IMR-90 (cell line): Measurements from ENCODE around the gene MYDGF. TPM values are rescaled to one million over a fixed set of nuclear protein-coding genes. Genes with fewer than 3 reads are reported as not detected.

Experiments used
- ATAC-seq: fragments of 200-7000 bp; cut with Tn5 transposase; 2 replicates; pipeline ENCODE4 v1.9.1; 2020; ENCODE audit warnings: low read depth, mild to moderate bottlenecking, moderate library complexity
- BruUV-seq: library from RNA; stranded (reverse); fragments of 400-500 nt; replicated peaks from 2 replicates; lab custom pipeline; 2021; lab: Mats Ljungman, UMichigan
- CTCF ChIA-PET: fragments of 300-600 bp; formaldehyde crosslinking; extraction: SDS; loops from one replicate; lab custom pipeline; 2021; ENCODE audit warnings: antibody characterized with exemption; lab: Yijun Ruan, JAX
- POLR2A ChIA-PET: fragments of 300-600 bp; sonication (Branson Sonifier 250); formaldehyde crosslinking; loops from one replicate; lab custom pipeline; 2022; ENCODE audit warnings: antibody characterized with exemption; ENCODE audit not compliant: unreplicated experiment; lab: Charles Lee
- DNase-seq: peaks from one replicate; pipeline ENCODE4 v3.0.0; 2013
- H2AFZ ChIP-seq: replicated peaks from 2 replicates; pipeline ENCODE3; 2013; ENCODE audit warnings: low read length, mild to moderate bottlenecking; ENCODE audit not compliant: poor library complexity
- H2AK5ac ChIP-seq: 2 replicates; pipeline ENCODE4 v1.6.1; 2013; ENCODE audit warnings: low read depth, low read length, inconsistent platforms
- H2AK9ac ChIP-seq: replicated peaks from 2 replicates; pipeline ENCODE3; 2013; ENCODE audit warnings: mild to moderate bottlenecking, low read depth, low read length, moderate library complexity; ENCODE audit not compliant: poor library complexity
- H2BK120ac ChIP-seq: 2 replicates; pipeline ENCODE4 v1.6.1; 2013; ENCODE audit warnings: low read depth, low read length, inconsistent platforms
- H2BK15ac ChIP-seq: 3 replicates; pipeline ENCODE4 v1.6.1; 2013; ENCODE audit warnings: low read depth, low read length, inconsistent platforms
- H2BK20ac ChIP-seq: 2 replicates; pipeline ENCODE4 v1.6.1; 2013; ENCODE audit warnings: low read depth, mild to moderate bottlenecking, inconsistent platforms, low read length, moderate library complexity
- H2BK5ac ChIP-seq: 2 replicates; pipeline ENCODE4 v1.6.1; 2013; ENCODE audit warnings: mild to moderate bottlenecking, low read depth, low read length, inconsistent platforms; ENCODE audit not compliant: poor library complexity, severe bottlenecking
- H3K14ac ChIP-seq: replicated peaks from 2 replicates; pipeline ENCODE4 v1.6.1; 2013; ENCODE audit warnings: low read depth, low read length, inconsistent platforms
- H3K18ac ChIP-seq: 2 replicates; pipeline ENCODE4 v1.6.1; 2013; ENCODE audit warnings: low read depth, low read length, control low read depth
- H3K23ac ChIP-seq: 2 replicates; pipeline ENCODE4 v1.6.1; 2013; ENCODE audit warnings: low read depth, low read length, inconsistent platforms
- H3K27ac ChIP-seq: 2 replicates; pipeline ENCODE4 v1.5.1; 2013; ENCODE audit warnings: mild to moderate bottlenecking, control low read depth, low read length; ENCODE audit not compliant: insufficient read depth
- H3K27me3 ChIP-seq: 2 replicates; pipeline ENCODE4 v1.6.1; 2013; ENCODE audit warnings: low read length; ENCODE audit not compliant: control insufficient read depth, insufficient read depth
- H3K36me3 ChIP-seq: 2 replicates; pipeline ENCODE4 v1.6.1; 2013; ENCODE audit warnings: low read length, mixed read lengths; ENCODE audit not compliant: control insufficient read depth, insufficient read depth
- H3K4ac ChIP-seq: 2 replicates; pipeline ENCODE4 v1.6.1; 2013; ENCODE audit warnings: low read depth, low read length, inconsistent platforms
- H3K4me1 ChIP-seq: 2 replicates; pipeline ENCODE4 v1.6.1; 2013; ENCODE audit warnings: low read length, mixed read lengths; ENCODE audit not compliant: control insufficient read depth, insufficient read depth
- H3K4me2 ChIP-seq: 2 replicates; pipeline ENCODE4 v1.6.1; 2013; ENCODE audit warnings: low read depth, mild to moderate bottlenecking, control low read depth, low read length, moderate library complexity
- H3K4me3 ChIP-seq: 2 replicates; pipeline ENCODE4 v1.5.1; 2013; ENCODE audit warnings: low read depth, mild to moderate bottlenecking, control low read depth, low read length, moderate library complexity; ENCODE audit not compliant: insufficient read depth
- H3K56ac ChIP-seq: 2 replicates; pipeline ENCODE4 v1.6.1; 2013; ENCODE audit warnings: low read length, inconsistent platforms; ENCODE audit not compliant: insufficient read depth; ENCODE audit errors: extremely low read depth
- H3K79me1 ChIP-seq, 2 experiments: 2 replicates each; pipeline ENCODE4 v1.6.1; 2013; ENCODE audit warnings: low read length in 2 of 2, inconsistent platforms in 1 of 2, low read depth in 1 of 2
- H3K9ac ChIP-seq: 2 replicates; pipeline ENCODE4 v1.6.1; 2013; ENCODE audit warnings: low read depth, low read length, control low read depth
- H3K9me1 ChIP-seq: 2 replicates; pipeline ENCODE4 v1.6.1; 2013; ENCODE audit warnings: low read length, inconsistent platforms; ENCODE audit not compliant: insufficient read depth
- H3K9me3 ChIP-seq: 2 replicates; pipeline ENCODE4 v1.6.1; 2013; ENCODE audit warnings: low read length; ENCODE audit not compliant: control insufficient read depth, insufficient read depth
- H4K20me1 ChIP-seq: 2 replicates; pipeline ENCODE4 v1.6.1; 2013; ENCODE audit warnings: low read length, inconsistent platforms; ENCODE audit not compliant: insufficient read depth
- H4K5ac ChIP-seq: 2 replicates; pipeline ENCODE4 v1.6.1; 2013; ENCODE audit warnings: mild to moderate bottlenecking, low read depth, low read length, control low read depth
- H4K8ac ChIP-seq, 2 experiments: 2 replicates each; pipeline ENCODE4 v1.6.1; 2013; ENCODE audit warnings: low read depth in 2 of 2, low read length in 2 of 2, control low read depth in 1 of 2, inconsistent platforms in 1 of 2
- H4K91ac ChIP-seq: 2 replicates; pipeline ENCODE4 v1.6.1; 2013; ENCODE audit warnings: low read depth, low read length, inconsistent platforms; ENCODE audit not compliant: insufficient read depth
- CEBPB ChIP-seq: IDR thresholded peaks from 2 replicates; pipeline ENCODE4 v1.6.1; 2012; ENCODE audit warnings: low read depth, low read length, improper control_type of control experiment
- FOS ChIP-seq: fragments of 150-350 bp; IDR thresholded peaks from 2 replicates; pipeline ENCODE4 v1.6.1; 2016; ENCODE audit warnings: low read depth, low read length
- MAFK ChIP-seq: IDR thresholded peaks from 2 replicates; pipeline ENCODE4 v1.6.1; 2012; ENCODE audit warnings: low read depth, low read length, improper control_type of control experiment
- MAZ ChIP-seq: IDR thresholded peaks from 2 replicates; pipeline ENCODE4 v1.6.1; 2012; ENCODE audit warnings: low read depth, mild to moderate bottlenecking, low read length, improper control_type of control experiment, moderate library complexity, borderline replicate concordance
- MXI1 ChIP-seq: IDR thresholded peaks from 2 replicates; pipeline ENCODE4 v1.6.1; 2012; ENCODE audit warnings: low read depth, mild to moderate bottlenecking, low read length, moderate library complexity, borderline replicate concordance
- NFE2L2 ChIP-seq: fragments of 150-350 bp; IDR thresholded peaks from 2 replicates; pipeline ENCODE4 v1.6.1; 2016; ENCODE audit warnings: low read depth, mild to moderate bottlenecking, low read length
- POLR2A ChIP-seq: IDR thresholded peaks from 2 replicates; pipeline ENCODE4 v1.6.1; 2012; ENCODE audit warnings: mild to moderate bottlenecking, low read depth, low read length
- RAD21 ChIP-seq: IDR thresholded peaks from 2 replicates; pipeline ENCODE4 v1.6.1; 2012; ENCODE audit warnings: low read length, improper control_type of control experiment
- RCOR1 ChIP-seq: IDR thresholded peaks from 2 replicates; pipeline ENCODE4 v1.6.1; 2012; ENCODE audit warnings: mild to moderate bottlenecking, low read length, improper control_type of control experiment; ENCODE audit not compliant: insufficient replicate concordance
- RFX5 ChIP-seq: IDR thresholded peaks from 2 replicates; pipeline ENCODE4 v1.8.0; 2012; ENCODE audit warnings: low read depth, mild to moderate bottlenecking, low read length, moderate library complexity
- SMC3 ChIP-seq: fragments of 150-350 bp; IDR thresholded peaks from 2 replicates; pipeline ENCODE4 v1.6.1; 2016; ENCODE audit warnings: low read depth, mild to moderate bottlenecking, antibody characterized with exemption, low read length, moderate library complexity
- whole genome bisulfite sequencing, 2 experiments: methylation state at CpG; one replicate each; pipeline versions ENCODE4 v1.1.5 to v1.1.7; 2013; ENCODE audit warnings: missing lambda C conversion rate in 2 of 2; ENCODE audit not compliant: insufficient read length in 1 of 2; ENCODE audit errors: extremely low coverage in 2 of 2; 5-methylcytosine and 5-hydroxymethylcytosine counted together
- dilution Hi-C: fragments of 300-500 bp; cut with HindIII; formaldehyde crosslinking; loops from one replicate; pipeline ENCODE4 v1.14.3; 2018; ENCODE audit warnings: low sequenced_read_pairs; ENCODE audit not compliant: unreplicated experiment
- in situ Hi-C: fragments of 300-500 bp; cut with MboI; formaldehyde crosslinking; loops from 3 replicates; pipeline ENCODE4 v1.14.3; 2019; ENCODE audit warnings: low sequenced_read_pairs, inconsistent platforms, mixed read lengths
- intact Hi-C: fragments of 100-400 bp; cut with micrococcal nuclease; formaldehyde crosslinking; loops from 2 replicates; pipeline ENCODE4 v1.10.0; 2022
- polyA plus RNA-seq, 3 experiments: library from polyadenylated mRNA; depleted of rRNA; stranded (reverse); fragments of >200 nt; gene quantifications; 2 replicates each; pipeline ENCODE4 v1.2.3, GENCODE V29; 2012; ENCODE audit warnings: low replicate concordance in 1 of 3
- total RNA-seq: library from RNA; depleted of rRNA; stranded (reverse); fragments of >200 nt; gene quantifications from 2 replicates; pipeline ENCODE4 v1.2.3, GENCODE V29; 2012
- TF ChIP-seq, protein P1 (sequence below): fragments of 150-350 bp; IDR thresholded peaks from 2 replicates; pipeline ENCODE4 v1.6.1; 2017; ENCODE audit warnings: mild to moderate bottlenecking, antibody characterized with exemption, low read length, low read depth
- TF ChIP-seq, protein P2 (sequence below): fragments of 150-350 bp; IDR thresholded peaks from 2 replicates; pipeline ENCODE4 v1.6.1; 2016; ENCODE audit warnings: low read depth, mild to moderate bottlenecking, low read length, moderate library complexity, borderline replicate concordance
- TF ChIP-seq, protein P3 (sequence below): conservative IDR thresholded peaks from 2 replicates; pipeline ENCODE4 v1.5.1; 2012; ENCODE audit warnings: mild to moderate bottlenecking, low read depth, low read length, improper control_type of control experiment

MYDGF gene
- total and polyA plus RNA-seq, 2 of the 4 experiments (the other 2 are of a cell fraction), result 203 to 310 TPM

DNA sequence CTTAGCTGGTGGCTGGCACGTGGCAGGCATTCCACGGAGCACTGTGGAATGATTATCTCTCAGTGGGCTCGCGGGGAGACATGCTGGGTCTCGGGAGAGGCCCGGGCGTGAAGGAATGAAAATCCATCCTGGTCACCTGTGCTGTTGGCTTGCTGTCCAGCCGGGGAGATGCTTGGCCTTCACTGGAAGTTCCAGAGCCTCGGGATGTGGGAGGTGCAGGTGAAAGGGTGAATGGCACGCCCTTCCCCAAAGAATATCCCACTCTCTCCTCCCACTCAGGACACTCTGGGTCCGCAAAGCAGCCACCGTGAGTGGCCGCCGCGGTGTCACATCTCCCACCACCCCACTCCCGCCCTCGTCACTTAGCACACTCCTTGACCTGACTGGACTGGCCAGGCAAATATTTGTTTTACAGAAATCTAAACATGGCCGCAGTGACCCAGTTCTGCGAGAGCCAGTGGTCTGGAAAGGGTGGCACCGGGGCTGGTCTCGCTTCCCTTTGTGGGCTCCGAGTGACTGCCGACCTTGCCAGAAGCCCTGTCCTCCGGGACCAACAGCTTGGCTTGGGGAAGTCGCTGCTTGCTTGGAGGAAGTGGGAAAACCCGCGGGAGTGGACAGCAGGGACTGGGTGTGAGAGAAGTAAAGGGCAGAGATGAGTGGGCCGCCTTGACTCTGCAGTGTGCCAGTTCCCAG, 45.5 kb upstream of the MYDGF start:
- dilution Hi-C loops (no loop called here), in situ Hi-C loops (no loop called here), intact Hi-C loops (no loop called here)
- Histone ChIP-seq H3K27ac (no peak overlapping the region), H3K56ac (no peak overlapping the region), H2BK15ac (no peak overlapping the region), H3K9me3 (no peaks in the 10 kb centered on the region), H3K36me3 (peaks cover 73% of the 10 kb centered on the region), H2AK9ac (no peak overlapping the region), H3K27me3 (no peaks in the 10 kb centered on the region), H3K9me1 (peaks cover 10% of the 10 kb centered on the region; the same call in 1 of the 2 replicates), H2AK5ac (peak overlapping the region; percentile 58; the same call in 1 of the 2 replicates), H3K4me3 (no peak overlapping the region), H2BK5ac (peak overlapping the region; percentile 14), H4K8ac (no peak overlapping the region), H4K91ac (no peak overlapping the region), H3K14ac (no peak overlapping the region), H3K4me2 (no peak overlapping the region), H3K18ac (no peak overlapping the region), H2AFZ (no peak overlapping the region), H3K23ac (no peak overlapping the region), H4K20me1 (no peaks in the 10 kb centered on the region), H2BK20ac (no peak overlapping the region), H3K4me1 (peaks cover 14% of the 10 kb centered on the region), H3K9ac (no peak overlapping the region), H4K5ac (no peak overlapping the region), H2BK120ac (no peak overlapping the region), H3K79me1 (peaks cover 24 to 85% of the 10 kb centered on the region in 2 experiments), H3K4ac (no peak overlapping the region; the same call in 1 of the 2 replicates)
- no peak for ATAC-seq
- ChIA-PET POLR2A (no interaction called here), CTCF (no interaction called here)
- TF ChIP-seq, protein P1, sequence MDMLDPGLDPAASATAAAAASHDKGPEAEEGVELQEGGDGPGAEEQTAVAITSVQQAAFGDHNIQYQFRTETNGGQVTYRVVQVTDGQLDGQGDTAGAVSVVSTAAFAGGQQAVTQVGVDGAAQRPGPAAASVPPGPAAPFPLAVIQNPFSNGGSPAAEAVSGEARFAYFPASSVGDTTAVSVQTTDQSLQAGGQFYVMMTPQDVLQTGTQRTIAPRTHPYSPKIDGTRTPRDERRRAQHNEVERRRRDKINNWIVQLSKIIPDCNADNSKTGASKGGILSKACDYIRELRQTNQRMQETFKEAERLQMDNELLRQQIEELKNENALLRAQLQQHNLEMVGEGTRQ, result no peak
- TF ChIP-seq SMC3 (no peak), RCOR1 (no peak), CEBPB (no peak), MAZ (no peak), MXI1 (no peak), RAD21 (no peak), NFE2L2 (no peak), MAFK (no peak), FOS (no peak), RFX5 (no peak), POLR2A (no peak)
- TF ChIP-seq, protein P2, sequence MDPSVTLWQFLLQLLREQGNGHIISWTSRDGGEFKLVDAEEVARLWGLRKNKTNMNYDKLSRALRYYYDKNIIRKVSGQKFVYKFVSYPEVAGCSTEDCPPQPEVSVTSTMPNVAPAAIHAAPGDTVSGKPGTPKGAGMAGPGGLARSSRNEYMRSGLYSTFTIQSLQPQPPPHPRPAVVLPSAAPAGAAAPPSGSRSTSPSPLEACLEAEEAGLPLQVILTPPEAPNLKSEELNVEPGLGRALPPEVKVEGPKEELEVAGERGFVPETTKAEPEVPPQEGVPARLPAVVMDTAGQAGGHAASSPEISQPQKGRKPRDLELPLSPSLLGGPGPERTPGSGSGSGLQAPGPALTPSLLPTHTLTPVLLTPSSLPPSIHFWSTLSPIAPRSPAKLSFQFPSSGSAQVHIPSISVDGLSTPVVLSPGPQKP, result no peak
- TF ChIP-seq, protein P3, sequence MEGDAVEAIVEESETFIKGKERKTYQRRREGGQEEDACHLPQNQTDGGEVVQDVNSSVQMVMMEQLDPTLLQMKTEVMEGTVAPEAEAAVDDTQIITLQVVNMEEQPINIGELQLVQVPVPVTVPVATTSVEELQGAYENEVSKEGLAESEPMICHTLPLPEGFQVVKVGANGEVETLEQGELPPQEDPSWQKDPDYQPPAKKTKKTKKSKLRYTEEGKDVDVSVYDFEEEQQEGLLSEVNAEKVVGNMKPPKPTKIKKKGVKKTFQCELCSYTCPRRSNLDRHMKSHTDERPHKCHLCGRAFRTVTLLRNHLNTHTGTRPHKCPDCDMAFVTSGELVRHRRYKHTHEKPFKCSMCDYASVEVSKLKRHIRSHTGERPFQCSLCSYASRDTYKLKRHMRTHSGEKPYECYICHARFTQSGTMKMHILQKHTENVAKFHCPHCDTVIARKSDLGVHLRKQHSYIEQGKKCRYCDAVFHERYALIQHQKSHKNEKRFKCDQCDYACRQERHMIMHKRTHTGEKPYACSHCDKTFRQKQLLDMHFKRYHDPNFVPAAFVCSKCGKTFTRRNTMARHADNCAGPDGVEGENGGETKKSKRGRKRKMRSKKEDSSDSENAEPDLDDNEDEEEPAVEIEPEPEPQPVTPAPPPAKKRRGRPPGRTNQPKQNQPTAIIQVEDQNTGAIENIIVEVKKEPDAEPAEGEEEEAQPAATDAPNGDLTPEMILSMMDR, result no peak
- WGBS, 2 experiments, result 88% methylated on average over 9 of the region's 28 CpGs; no CpG with 5 or more reads in 1 of the 2 experiments
- BruUV-seq, result no TSS peak
- DNase-seq, result no peak
